RWPE2 (cell line): ENCODE measurements around the gene NEUROD2.

Experiments used
- ATAC-seq: fragments of 200-7000 bp; cut with Tn5 transposase; 3 replicates; pipeline ENCODE4 v1.9.1; 2021; ENCODE audit warnings: low read depth
- DNase-seq: peaks from one replicate; pipeline ENCODE4 v3.0.0-alpha.2; 2020; ENCODE audit warnings: low spot score
- H3K27ac ChIP-seq: fragments of 450-650 bp; 2 replicates; pipeline ENCODE4 v1.5.1; 2017; ENCODE audit warnings: mild to moderate bottlenecking; ENCODE audit not compliant: poor library complexity, severe bottlenecking
- H3K27me3 ChIP-seq: fragments of 250-450 bp; sonication (Bioruptor Pico); 2 replicates; pipeline ENCODE4 v1.5.1; 2021; ENCODE audit warnings: mild to moderate bottlenecking, moderate library complexity; ENCODE audit not compliant: insufficient read depth, poor library complexity, severe bottlenecking
- H3K36me3 ChIP-seq: fragments of 250-450 bp; sonication (Bioruptor Pico); 2 replicates; pipeline ENCODE4 v1.5.1; 2020; ENCODE audit warnings: low read depth, mild to moderate bottlenecking, moderate library complexity
- H3K4me1 ChIP-seq: fragments of 250-450 bp; sonication (Bioruptor Pico); 2 replicates; pipeline ENCODE4 v1.5.1; 2021; ENCODE audit warnings: mild to moderate bottlenecking, moderate library complexity; ENCODE audit not compliant: insufficient read depth, poor library complexity, severe bottlenecking
- H3K4me3 ChIP-seq: fragments of 250-450 bp; sonication (Bioruptor Pico); 2 replicates; pipeline ENCODE4 v1.5.1; 2021; ENCODE audit warnings: mild to moderate bottlenecking, moderate library complexity; ENCODE audit not compliant: severe bottlenecking
- H3K9me3 ChIP-seq: fragments of 250-450 bp; sonication (Bioruptor Pico); 2 replicates; pipeline ENCODE4 v1.5.1; 2021; ENCODE audit warnings: mild to moderate bottlenecking, moderate library complexity; ENCODE audit not compliant: severe bottlenecking
- CTCF ChIP-seq: fragments of 450-650 bp; IDR thresholded peaks from one replicate; pipeline ENCODE4 v1.5.1; 2017; ENCODE audit warnings: mild to moderate bottlenecking, moderate library complexity; ENCODE audit not compliant: poor library complexity, severe bottlenecking

Gene NEUROD2

DNA sequence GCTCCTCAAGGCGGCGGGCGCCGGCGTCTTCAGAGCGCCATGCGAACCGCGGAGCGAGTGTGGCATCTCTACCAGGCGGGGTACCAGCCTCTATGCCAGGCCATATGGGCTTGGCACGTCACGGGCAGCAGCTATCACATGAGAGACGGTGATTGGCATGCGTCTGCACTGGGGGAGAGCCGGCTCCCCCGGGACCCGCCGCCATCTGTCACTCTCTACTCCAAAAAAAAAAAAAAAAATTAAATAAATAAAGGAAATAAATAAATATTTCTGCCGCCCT lies at the start of gene NEUROD2:
Gene NEUROD2 (minus strand): TSS at position 70 of the 280 bp plus-strand sequence. CDS start 1,321 bp downstream, outside the sequence.
- ATAC-seq = no peak
- no peak within 1 kb of the TSS for H3K27ac ChIP-seq
- H3K4me1 ChIP-seq = peaks cover 7% of the 10 kb centered on the region
- peaks cover 67% of the 10 kb centered on the region for H3K27me3 ChIP-seq
- H3K9me3 ChIP-seq = no peaks in the 10 kb centered on the region
- H3K36me3 ChIP-seq = no peaks in the 10 kb centered on the region
- no peak for TF ChIP-seq CTCF
- peak within 1 kb of the TSS; percentile 8 for H3K4me3 ChIP-seq
- no peak for DNase-seq

GRCh38 chr17:39655105-39655504 lies 47.4 kb upstream of the NEUROD2 start:
- Histone ChIP-seq H3K4me1 (no peaks in the 10 kb centered on the region), H3K9me3 (no peaks in the 10 kb centered on the region), H3K4me3 (no peak overlapping the region), H3K27ac (no peak overlapping the region), H3K27me3 (no peaks in the 10 kb centered on the region), H3K36me3 (0 out of 2 replicates have a peak, but pooled peaks cover 3% of the 10 kb centered on the region)
- ATAC-seq = no peak
- no peak for TF ChIP-seq CTCF
- no peak for DNase-seq

GRCh38 chr17:39653662-39654331 lies 46.1 kb upstream of the NEUROD2 start:
- no peak for ATAC-seq

DNA sequence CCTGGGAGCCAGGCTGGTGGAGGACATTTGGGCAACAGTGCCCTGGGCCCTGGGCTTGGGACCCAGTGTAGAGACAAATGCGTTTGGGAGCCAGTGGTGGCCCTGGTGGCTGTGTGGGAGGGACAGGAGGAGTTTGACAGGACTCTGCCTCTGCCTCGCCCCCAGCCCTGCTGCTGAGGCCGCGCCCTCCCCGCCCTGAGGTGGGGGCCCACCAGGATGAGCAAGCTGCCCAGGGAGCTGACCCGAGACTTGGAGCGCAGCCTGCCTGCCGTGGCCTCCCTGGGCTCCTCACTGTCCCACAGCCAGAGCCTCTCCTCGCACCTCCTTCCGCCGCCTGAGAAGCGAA lies 45.6 kb upstream of the NEUROD2 start:
- no peak for DNase-seq
- Histone ChIP-seq H3K4me1 (no peaks in the 10 kb centered on the region), H3K27me3 (no peaks in the 10 kb centered on the region), H3K27ac (no peak overlapping the region), H3K9me3 (no peaks in the 10 kb centered on the region), H3K36me3 (0 out of 2 replicates have a peak, but pooled peaks cover 3% of the 10 kb centered on the region), H3K4me3 (no peak overlapping the region)
- TF ChIP-seq CTCF = no peak
- ATAC-seq = no peak

More at GRCh38 chr17:39653662-39654331, 46.1 kb upstream of the NEUROD2 start:
- Histone ChIP-seq H3K27ac (no peak overlapping the region), H3K36me3 (0 out of 2 replicates have a peak, but pooled peaks cover 3% of the 10 kb centered on the region), H3K4me3 (no peak overlapping the region), H3K9me3 (no peaks in the 10 kb centered on the region), H3K4me1 (no peaks in the 10 kb centered on the region), H3K27me3 (no peaks in the 10 kb centered on the region)
- DNase-seq = no peak
- peak; percentile 80 for TF ChIP-seq CTCF

GRCh38 chr17:39652587-39653315 lies 45.0 kb upstream of the NEUROD2 start:
- no peak for DNase-seq
- ATAC-seq = peak; percentile 24; the same call in 1 of the 3 replicates
- no peak for TF ChIP-seq CTCF
- Histone ChIP-seq H3K36me3 (0 out of 2 replicates have a peak, but pooled peaks cover 3% of the 10 kb centered on the region), H3K9me3 (no peaks in the 10 kb centered on the region), H3K27me3 (no peaks in the 10 kb centered on the region), H3K4me1 (no peaks in the 10 kb centered on the region), H3K4me3 (no peak overlapping the region), H3K27ac (no peak overlapping the region)
